H1 (cell line): ENCODE results near the gene STX18. TPM values are rescaled to one million over a fixed set of nuclear protein-coding genes. Genes with fewer than 3 reads are reported as not detected.

Source experiments
- CTCF ChIA-PET: fragments of 300-600 bp; sonication (Branson Sonifier 250); formaldehyde crosslinking; loops from one replicate; lab custom pipeline; 2021; ENCODE audit not compliant: partially characterized antibody; lab: Charles Lee
- POLR2A ChIA-PET: fragments of 300-600 bp; sonication (Branson Sonifier 250); formaldehyde crosslinking; loops from one replicate; lab custom pipeline; 2021; ENCODE audit warnings: inconsistent platforms; ENCODE audit not compliant: partially characterized antibody; lab: Charles Lee
- DNase-seq, 2 experiments: peaks; one replicate each; pipeline versions ENCODE4 v3.0.0 to v3.0.0-alpha.2; 2010 to 2022; ENCODE audit warnings: low spot score in 2 of 2, low read depth in 1 of 2, mixed read lengths in 1 of 2
- FAIRE-seq: peaks from 2 replicates; lab custom pipeline; 2011; peaks lifted over from hg19 to GRCh38; lab: Jason Lieb, UNC
- H2AFZ ChIP-seq: 2 replicates; pipeline ENCODE4 v1.8.1; 2012; ENCODE audit warnings: low read length, inconsistent platforms
- H2AK5ac ChIP-seq: 2 replicates; pipeline ENCODE4 v1.6.1; 2013; ENCODE audit warnings: low read depth, low read length
- H2BK120ac ChIP-seq: replicated peaks from 2 replicates; pipeline ENCODE3; 2013; ENCODE audit warnings: low read depth, low read length, inconsistent platforms
- H2BK12ac ChIP-seq: 2 replicates; pipeline ENCODE4 v1.6.1; 2013; ENCODE audit warnings: low read depth, low read length
- H2BK15ac ChIP-seq: 2 replicates; pipeline ENCODE4 v1.6.1; 2013; ENCODE audit warnings: low read length
- H2BK20ac ChIP-seq: 2 replicates; pipeline ENCODE4 v1.6.1; 2013; ENCODE audit warnings: low read length
- H2BK5ac ChIP-seq: 2 replicates; pipeline ENCODE4 v1.6.1; 2013; ENCODE audit warnings: low read depth, low read length
- H3K14ac ChIP-seq: 2 replicates; pipeline ENCODE4 v1.6.1; 2013; ENCODE audit warnings: inconsistent platforms; ENCODE audit not compliant: insufficient read length
- H3K18ac ChIP-seq: 2 replicates; pipeline ENCODE4 v1.6.1; 2013; ENCODE audit warnings: low read length; ENCODE audit errors: extremely low read depth
- H3K23ac ChIP-seq: 2 replicates; pipeline ENCODE4 v1.6.1; 2013; ENCODE audit warnings: inconsistent platforms; ENCODE audit not compliant: insufficient read length
- H3K23me2 ChIP-seq: 2 replicates; pipeline ENCODE4 v1.6.1; 2013; ENCODE audit warnings: low read depth, low read length
- H3K27ac ChIP-seq: 2 replicates; pipeline ENCODE4 v1.6.1; 2011; ENCODE audit warnings: low read depth, low read length, inconsistent platforms
- H3K27me3 ChIP-seq, 4 experiments: replicated peaks in 1 of 4; 1 replicate in 1 of 4; 2 replicates in 3 of 4; pipeline versions ENCODE4 v1.6.1 to v1.8.1; 2011 to 2013; ENCODE audit warnings: low read length in 3 of 4, mild to moderate bottlenecking in 3 of 4, inconsistent platforms in 2 of 4, mixed read lengths in 2 of 4, moderate library complexity in 1 of 4; ENCODE audit not compliant: control insufficient read depth in 3 of 4, insufficient read depth in 3 of 4; ENCODE audit errors: extremely low read depth in 1 of 4
- H3K36me3 ChIP-seq, 4 experiments: 2 replicates each; pipeline versions ENCODE4 v1.6.1 to v1.8.1; 2011 to 2013; ENCODE audit warnings: mild to moderate bottlenecking in 4 of 4, low read length in 3 of 4, moderate library complexity in 2 of 4, control low read depth in 1 of 4, inconsistent platforms in 1 of 4; ENCODE audit not compliant: insufficient read depth in 4 of 4, control insufficient read depth in 2 of 4
- H3K4ac ChIP-seq: replicated peaks from 2 replicates; pipeline ENCODE3; 2013; ENCODE audit warnings: low read length, low read depth, mixed read lengths, inconsistent platforms; ENCODE audit not compliant: insufficient read length
- H3K4me1 ChIP-seq, 4 experiments: replicated peaks in 1 of 4; 1 replicate in 1 of 4; 2 replicates in 3 of 4; pipeline versions ENCODE4 v1.6.1 to v1.8.1; 2011 to 2013; ENCODE audit warnings: low read length in 3 of 4, inconsistent platforms in 2 of 4, mixed read lengths in 1 of 4; ENCODE audit not compliant: insufficient read depth in 4 of 4, control insufficient read depth in 3 of 4
- H3K4me2 ChIP-seq, 2 experiments: 2 replicates each; pipeline versions ENCODE4 v1.6.1 to v1.8.1; 2011 to 2013; ENCODE audit warnings: low read depth in 2 of 2, low read length in 2 of 2, control low read depth in 1 of 2, inconsistent platforms in 1 of 2, mild to moderate bottlenecking in 1 of 2; ENCODE audit not compliant: insufficient read depth in 1 of 2
- H3K4me3 ChIP-seq, 4 experiments: fragments of 200-600, 300-600 bp in 1 of 4; sonication (generic), shearing (Covaris generic), sonication (Bioruptor Twin) in 1 of 4; 2 replicates each; pipeline versions ENCODE4 v1.5.1 to v1.8.1; 2011 to 2016; ENCODE audit warnings: low read length in 4 of 4, low read depth in 3 of 4, control low read depth in 2 of 4, inconsistent platforms in 2 of 4, mild to moderate bottlenecking in 2 of 4, mixed read lengths in 1 of 4, moderate library complexity in 1 of 4; ENCODE audit not compliant: insufficient read depth in 2 of 4; ENCODE audit errors: extremely low read depth in 1 of 4
- H3K56ac ChIP-seq: replicated peaks from 2 replicates; pipeline ENCODE3; 2013; ENCODE audit warnings: low read depth, mild to moderate bottlenecking, mixed read lengths, low read length, inconsistent platforms; ENCODE audit not compliant: insufficient read length
- H3K79me1 ChIP-seq: 2 replicates; pipeline ENCODE4 v1.6.1; 2013; ENCODE audit warnings: low read depth, low read length, control low read depth
- H3K79me2 ChIP-seq, 2 experiments: 2 replicates each; pipeline versions ENCODE4 v1.6.1 to v1.8.1; 2012 to 2013; ENCODE audit warnings: low read length in 2 of 2, mild to moderate bottlenecking in 2 of 2, inconsistent platforms in 1 of 2; ENCODE audit not compliant: insufficient read depth in 2 of 2, control insufficient read depth in 1 of 2
- H3K9ac ChIP-seq, 4 experiments: replicated peaks in 1 of 4; 1 replicate in 1 of 4; 2 replicates in 3 of 4; pipeline versions ENCODE4 v1.6.1 to v1.8.1; 2011 to 2013; ENCODE audit warnings: low read depth in 3 of 4, low read length in 3 of 4, control low read depth in 2 of 4, mild to moderate bottlenecking in 2 of 4, moderate library complexity in 2 of 4, inconsistent platforms in 1 of 4; ENCODE audit errors: extremely low read depth in 1 of 4
- H3K9me3 ChIP-seq, 2 experiments: 2 replicates each; pipeline versions ENCODE4 v1.6.1 to v1.8.1; 2012 to 2013; ENCODE audit warnings: mild to moderate bottlenecking in 2 of 2, moderate library complexity in 2 of 2, control low read depth in 1 of 2, inconsistent platforms in 1 of 2, low read depth in 1 of 2, low read length in 1 of 2, mixed read lengths in 1 of 2; ENCODE audit not compliant: insufficient read depth in 2 of 2
- H4K20me1 ChIP-seq, 2 experiments: replicated peaks in 1 of 2; 2 replicates each; pipeline versions ENCODE3 to v1.8.1; 2011 to 2013; ENCODE audit warnings: inconsistent platforms in 2 of 2, low read length in 2 of 2, mild to moderate bottlenecking in 1 of 2; ENCODE audit not compliant: insufficient read depth in 2 of 2, control insufficient read depth in 1 of 2
- H4K5ac ChIP-seq: 2 replicates; pipeline ENCODE4 v1.6.1; 2013; ENCODE audit warnings: low read length, low read depth, mixed read lengths, inconsistent platforms; ENCODE audit not compliant: insufficient read length
- H4K8ac ChIP-seq: 2 replicates; pipeline ENCODE4 v1.8.0; 2013; ENCODE audit warnings: mild to moderate bottlenecking, moderate library complexity, low read length, inconsistent platforms; ENCODE audit not compliant: insufficient read depth; ENCODE audit errors: extremely low read depth
- H4K91ac ChIP-seq: replicated peaks from 2 replicates; pipeline ENCODE3; 2013; ENCODE audit warnings: low read length, mixed read lengths, inconsistent platforms; ENCODE audit not compliant: insufficient read length
- BRCA1 ChIP-seq: IDR thresholded peaks from 2 replicates; pipeline ENCODE4 v1.6.1; 2012; ENCODE audit warnings: low read depth, low read length, improper control_type of control experiment
- CHD2 ChIP-seq: IDR thresholded peaks from 2 replicates; pipeline ENCODE4 v1.6.1; 2012; ENCODE audit warnings: low read length, improper control_type of control experiment
- FOSL1 ChIP-seq: IDR thresholded peaks from 2 replicates; pipeline ENCODE4 v1.6.1; 2011; ENCODE audit warnings: mild to moderate bottlenecking, low read depth, low read length, moderate library complexity; ENCODE audit not compliant: insufficient read depth
- JUND ChIP-seq: IDR thresholded peaks from 2 replicates; pipeline ENCODE4 v1.6.1; 2011; ENCODE audit warnings: mild to moderate bottlenecking, improper control_type of control experiment, low read length
- KDM1A ChIP-seq: fragments of 200-600, 300-600 bp; sonication (generic); IDR thresholded peaks from 2 replicates; pipeline ENCODE4 v1.7.1; 2016; ENCODE audit warnings: mild to moderate bottlenecking, low read length, borderline replicate concordance
- SAP30 ChIP-seq: fragments of 300-600 bp; sonication (generic); IDR thresholded peaks from 2 replicates; pipeline ENCODE4 v1.7.1; 2012; ENCODE audit warnings: low read length, moderate library complexity, mild to moderate bottlenecking, inconsistent platforms; ENCODE audit not compliant: insufficient read depth, insufficient replicate concordance
- SIX5 ChIP-seq: IDR thresholded peaks from 2 replicates; pipeline ENCODE4 v1.6.1; 2011; ENCODE audit warnings: mild to moderate bottlenecking, low read depth, low read length
- WGBS, 2 experiments: shearing (Covaris generic) in 1 of 2; methylation state at CpG; one replicate each; pipeline versions ENCODE4 v1.1.6 to v1.1.7; 2013 to 2015; ENCODE audit warnings: low lambda C conversion rate in 2 of 2, mixed read lengths in 2 of 2, inconsistent platforms in 1 of 2, low coverage in 1 of 2, missing lambda C conversion rate in 1 of 2; ENCODE audit not compliant: insufficient replicate concordance in 2 of 2, insufficient coverage in 1 of 2, insufficient read length in 1 of 2; ENCODE audit errors: extremely low coverage in 1 of 2, missing lambda C conversion rate in 1 of 2; 5-methylcytosine and 5-hydroxymethylcytosine counted together
- polyA plus RNA-seq, 7 experiments: library from polyadenylated mRNA; depleted of rRNA in 3 of 7; stranded (reverse) in 5 of 7; unstranded in 2 of 7; fragments of >200 nt in 5 of 7; fragments of 200-250 nt in 2 of 7; gene quantifications; 1 replicate in 5 of 7; 2 replicates in 1 of 7; 4 replicates in 1 of 7; pipeline versions ENCODE4 v1.2.1 to v1.2.3, GENCODE V29; 2011 to 2013; ENCODE audit warnings: missing spikeins in 2 of 7, mixed read lengths in 2 of 7
- total RNA-seq: library from RNA; stranded (reverse); fragmentation: NEBNext Ultra II Directional; extraction: Animal tissue kit (Norgen Biotek cat#: 25700); gene quantifications from 2 replicates; pipeline ENCODE4 v1.2.1, GENCODE V29; 2021

The STX18 gene
- total and polyA plus RNA-seq, 2 of the 8 experiments (the other 6 are each of a cell fraction or from before 2014, with no cell fraction given), result 14.6 to 18.3 TPM

DNA sequence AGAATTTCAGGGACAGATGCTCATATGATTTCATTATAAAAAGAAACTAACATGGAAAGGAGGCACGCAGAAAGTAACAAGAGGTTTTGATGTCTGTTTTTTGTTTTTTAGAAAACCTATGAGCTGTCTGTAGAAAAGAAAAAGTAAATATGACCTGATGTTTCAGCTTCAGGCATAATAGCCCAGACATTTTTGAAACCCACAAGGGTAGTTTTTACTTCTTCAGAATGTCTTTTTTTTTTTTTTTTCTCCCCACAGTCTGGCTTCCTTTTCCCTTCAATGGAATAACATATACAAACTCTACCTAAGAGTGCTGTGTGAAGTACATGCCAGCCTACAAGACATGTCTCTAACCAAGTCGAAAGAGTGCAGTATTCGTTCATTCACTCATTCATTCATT is 18.3 kb upstream of the STX18 start:
- H3K79me1 ChIP-seq, result no peaks in the 10 kb centered on the region
- DNase-seq (no peak), FAIRE-seq (no peak)
- no peak overlapping the region for H3K4ac ChIP-seq
- no peak overlapping the region for H4K8ac ChIP-seq
- no peaks in the 10 kb centered on the region for H3K27me3 ChIP-seq
- H3K79me2 ChIP-seq, result no peaks in the 10 kb centered on the region
- no peak overlapping the region for H3K4me2 ChIP-seq
- H2BK20ac ChIP-seq, result no peak overlapping the region
- H3K4me3 ChIP-seq, result no peak overlapping the region
- H3K23ac ChIP-seq, result no peak overlapping the region
- H2BK120ac ChIP-seq, result no peak overlapping the region
- CTCF ChIA-PET, result interaction anchor here (2.5 to 4.1 kb wide), 2 partner anchors 14 to 17 kb away, joined by 9 to 17 read pairs; partner anchors contain the start of gene STX18
- no peak overlapping the region for H3K9ac ChIP-seq
- POLR2A ChIA-PET, result no interaction called here
- peaks cover 0 to 4% (median 1%) of the 10 kb centered on the region in 4 experiments; a peak in 2 of 7 replicates for H3K4me1 ChIP-seq
- no peak overlapping the region for H3K14ac ChIP-seq
- H4K5ac ChIP-seq, result no peak overlapping the region
- 90% methylated on average over 3 of the region's 3 CpGs; no CpG with 5 or more reads in 1 of the 2 experiments for WGBS, 2 experiments
- no peak overlapping the region for H2BK5ac ChIP-seq
- no peaks in the 10 kb centered on the region for H3K9me3 ChIP-seq
- H3K27ac ChIP-seq, result no peak overlapping the region
- H4K20me1 ChIP-seq, result peaks cover 3 to 6% of the 10 kb centered on the region in 2 experiments
- H2AFZ ChIP-seq, result no peak overlapping the region
- no peak overlapping the region for H2BK12ac ChIP-seq
- H2BK15ac ChIP-seq, result no peak overlapping the region
- H2AK5ac ChIP-seq, result no peak overlapping the region
- no peak overlapping the region for H4K91ac ChIP-seq
- no peaks in the 10 kb centered on the region for H3K23me2 ChIP-seq
- H3K18ac ChIP-seq, result no peak overlapping the region
- H3K36me3 ChIP-seq, result peaks cover 0 to 11% (median under 1%) of the 10 kb centered on the region in 4 experiments; a peak in 4 of 8 replicates
- no peak overlapping the region for H3K56ac ChIP-seq
- TF ChIP-seq CHD2 (no peak), FOSL1 (no peak), JUND (no peak), BRCA1 (no peak), SAP30 (no peak), SIX5 (no peak), KDM1A (no peak)
